GM23248 (cell line): Measurements from ENCODE around the gene FAM13B. TPM values are rescaled to one million over a fixed set of nuclear protein-coding genes. Genes with fewer than 3 reads are reported as not detected.
A peak's percentile ranks its signal among the peaks of the same experiment; 100 is the strongest.

Experiments used
- DNase-seq: peaks from one replicate; pipeline ENCODE4 v3.0.0-alpha.2; 2015
- H2AFZ ChIP-seq: fragments of 200-600 bp; sonication (generic); 2 replicates; pipeline ENCODE4 v1.6.1; 2016; ENCODE audit warnings: antibody characterized with exemption
- H3F3A ChIP-seq: fragments of 200-600 bp; sonication (generic); 2 replicates; pipeline ENCODE4 v1.6.1; 2016; ENCODE audit warnings: mild to moderate bottlenecking, antibody characterized with exemption, mixed run types; ENCODE audit not compliant: insufficient read depth
- H3K27ac ChIP-seq: fragments of 200-600 bp; sonication (generic); 2 replicates; pipeline ENCODE4 v1.5.1; 2016; ENCODE audit warnings: mild to moderate bottlenecking
- H3K27me3 ChIP-seq: fragments of 200-600 bp; sonication (generic); replicated peaks from 2 replicates; pipeline ENCODE4 v1.6.1; 2016; ENCODE audit warnings: mild to moderate bottlenecking; ENCODE audit not compliant: insufficient read depth
- H3K36me3 ChIP-seq: fragments of 200-600 bp; sonication (generic); 2 replicates; pipeline ENCODE4 v1.6.1; 2016; ENCODE audit warnings: low read depth, mild to moderate bottlenecking
- H3K4me1 ChIP-seq: fragments of 200-600 bp; sonication (generic); 2 replicates; pipeline ENCODE4 v1.6.1; 2016; ENCODE audit warnings: mild to moderate bottlenecking; ENCODE audit not compliant: insufficient read depth
- H3K4me2 ChIP-seq: fragments of 200-600 bp; sonication (generic); one replicate; pipeline ENCODE4 v1.6.1; 2016; ENCODE audit warnings: mild to moderate bottlenecking; ENCODE audit not compliant: unreplicated experiment
- H3K4me3 ChIP-seq: fragments of 200-600 bp; sonication (generic); 2 replicates; pipeline ENCODE4 v1.5.1; 2016; ENCODE audit warnings: mild to moderate bottlenecking
- H3K79me2 ChIP-seq: fragments of 200-600 bp; sonication (generic); 2 replicates; pipeline ENCODE4 v1.6.1; 2016; ENCODE audit warnings: mild to moderate bottlenecking; ENCODE audit not compliant: insufficient read depth
- H3K9ac ChIP-seq: fragments of 200-600 bp; sonication (generic); 2 replicates; pipeline ENCODE4 v1.6.1; 2016; ENCODE audit warnings: mild to moderate bottlenecking
- H3K9me2 ChIP-seq: fragments of 200-600 bp; sonication (generic); 2 replicates; pipeline ENCODE4 v1.6.1; 2016; ENCODE audit warnings: mixed run types, mild to moderate bottlenecking, moderate library complexity; ENCODE audit not compliant: insufficient read depth
- H3K9me3 ChIP-seq: fragments of 200-600 bp; sonication (generic); one replicate; pipeline ENCODE4 v1.6.1; 2017; ENCODE audit warnings: low read depth
- H4K20me1 ChIP-seq: fragments of 200-600 bp; sonication (generic); 2 replicates; pipeline ENCODE4 v1.6.0; 2016; ENCODE audit not compliant: insufficient read depth
- EZH2 ChIP-seq: fragments of 200-600 bp; sonication (generic); IDR thresholded peaks from 2 replicates; pipeline ENCODE4 v1.6.1; 2018; ENCODE audit warnings: antibody characterized with exemption, mild to moderate bottlenecking; ENCODE audit not compliant: insufficient read depth, poor library complexity, severe bottlenecking
- EZH2phosphoT487 ChIP-seq: fragments of 200-600 bp; sonication (generic); IDR thresholded peaks from 2 replicates; pipeline ENCODE4 v1.6.1; 2018; ENCODE audit warnings: antibody characterized with exemption, moderate library complexity, mild to moderate bottlenecking, low read depth; ENCODE audit not compliant: insufficient read depth
- WGBS, 2 experiments: methylation state at CpG; one replicate each; pipeline ENCODE4 v1.1.6; 2015 to 2017; ENCODE audit warnings: low lambda C conversion rate in 2 of 2, low coverage in 1 of 2; ENCODE audit errors: missing lambda C conversion rate in 2 of 2; 5-methylcytosine and 5-hydroxymethylcytosine counted together
- in situ Hi-C: fragments of 300-500 bp; cut with MboI; formaldehyde crosslinking; loops from 2 replicates; pipeline ENCODE4 v1.15.0; 2020
- polyA plus RNA-seq: library from polyadenylated mRNA; unstranded; fragments of >200 nt; fragmentation: Nextera tagmentation; extraction: Ambion mirVana; gene quantifications from 2 replicates; pipeline ENCODE4 v1.2.1, GENCODE V29; 2016
- total RNA-seq: library from RNA; depleted of rRNA; stranded (reverse); fragments of >200 nt; shearing (Covaris generic); gene quantifications from 2 replicates; pipeline ENCODE4 v1.2.3, GENCODE V29; 2014

FAM13B gene
- total and polyA plus RNA-seq, 2 experiments from 2014 or later: 15.6 to 19.0 TPM

DNA sequence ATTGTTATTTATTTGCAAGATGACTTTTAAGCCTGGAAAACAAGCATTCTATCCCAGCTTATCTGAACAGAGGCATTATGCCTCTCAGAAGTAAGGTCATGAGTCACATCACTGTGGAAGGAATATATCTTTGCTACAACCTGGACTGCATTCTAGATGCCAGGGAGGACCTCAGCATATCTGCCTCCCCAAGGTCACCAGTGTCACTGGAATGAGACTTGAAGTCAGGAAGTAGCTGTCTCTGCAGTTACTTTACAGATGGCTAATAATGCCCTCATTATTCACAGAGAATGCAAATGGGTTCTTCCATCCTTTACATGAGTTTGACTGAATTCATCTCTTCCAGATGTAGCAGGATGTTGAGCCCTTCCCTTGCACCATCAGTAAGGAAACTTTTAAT, 4.4 kb upstream of the FAM13B start:
- Histone ChIP-seq H3K36me3 (no peaks in the 10 kb centered on the region), H2AFZ (no peak overlapping the region), H3K27me3 (no peaks in the 10 kb centered on the region), H3K4me3 (no peak overlapping the region), H4K20me1 (no peaks in the 10 kb centered on the region), H3K9me3 (no peaks in the 10 kb centered on the region), H3F3A (peaks cover 7% of the 10 kb centered on the region), H3K27ac (no peak overlapping the region), H3K9me2 (no peaks in the 10 kb centered on the region), H3K9ac (no peak overlapping the region), H3K79me2 (peaks cover 1% of the 10 kb centered on the region), H3K4me1 (peaks cover 14% of the 10 kb centered on the region), H3K4me2 (no peak overlapping the region)
- DNase-seq: no peak
- in situ Hi-C loops: loop anchor here (25.0 kb wide), 1 partner anchor 400 kb away; no protein-coding TSS in a partner anchor
- TF ChIP-seq EZH2phosphoT487 (no peak), EZH2 (no peak)

- Histone ChIP-seq H3K36me3 (no peaks in the 10 kb centered on the region), H3K9me3 (no peaks in the 10 kb centered on the region), H3K4me3 (no peak overlapping the region), H3K4me1 (peaks cover 21% of the 10 kb centered on the region), H2AFZ (peak overlapping the region; percentile 73), H3K79me2 (peaks cover 15% of the 10 kb centered on the region), H3F3A (peaks cover 20% of the 10 kb centered on the region), H3K9ac (no peak overlapping the region), H3K27me3 (no peaks in the 10 kb centered on the region), H4K20me1 (peaks cover 2% of the 10 kb centered on the region; the same call in 1 of the 2 replicates), H3K4me2 (no peak overlapping the region), H3K9me2 (no peaks in the 10 kb centered on the region), H3K27ac (no peak overlapping the region)
- in situ Hi-C loops: loop anchor here (25.0 kb wide), 1 partner anchor 399 kb away; no protein-coding TSS in a partner anchor
- DNase-seq: peak; percentile 91
- WGBS, 2 experiments: 41 to 46% methylated on average over 11 of the region's 11 CpGs
- no peak for TF ChIP-seq EZH2
- no peak for TF ChIP-seq EZH2phosphoT487
Measured at GRCh38 chr5:138035605-138036537, 3.0 kb upstream of the FAM13B start.

- H3K9ac ChIP-seq: peak overlapping the region; percentile 94
- H3K4me3 ChIP-seq: peak overlapping the region; percentile 95
- peak overlapping the region; percentile 95 for H3K27ac ChIP-seq
- peaks cover 11% of the 10 kb centered on the region; the same call in 1 of the 2 replicates for H4K20me1 ChIP-seq
- peak overlapping the region; percentile 89 for H3K4me2 ChIP-seq
- WGBS, 2 experiments: 32 to 35% methylated on average over 2 of the region's 2 CpGs
- peaks cover 35% of the 10 kb centered on the region for H3K79me2 ChIP-seq
- H3K4me1 ChIP-seq: peaks cover 27% of the 10 kb centered on the region
- H3K9me2 ChIP-seq: no peaks in the 10 kb centered on the region
- no peaks in the 10 kb centered on the region for H3K36me3 ChIP-seq
- DNase-seq: peak; percentile 88
- H3K9me3 ChIP-seq: no peaks in the 10 kb centered on the region
- H2AFZ ChIP-seq: peak overlapping the region; percentile 83
- in situ Hi-C loops: loop anchor here (25.0 kb wide), 1 partner anchor 397 kb away; no protein-coding TSS in a partner anchor
- no peak for TF ChIP-seq EZH2
- TF ChIP-seq EZH2phosphoT487: no peak
- peaks cover 21% of the 10 kb centered on the region for H3F3A ChIP-seq
- H3K27me3 ChIP-seq: no peaks in the 10 kb centered on the region
Measured at GRCh38 chr5:138033907-138034306, 1.0 kb upstream of the FAM13B start.

DNA sequence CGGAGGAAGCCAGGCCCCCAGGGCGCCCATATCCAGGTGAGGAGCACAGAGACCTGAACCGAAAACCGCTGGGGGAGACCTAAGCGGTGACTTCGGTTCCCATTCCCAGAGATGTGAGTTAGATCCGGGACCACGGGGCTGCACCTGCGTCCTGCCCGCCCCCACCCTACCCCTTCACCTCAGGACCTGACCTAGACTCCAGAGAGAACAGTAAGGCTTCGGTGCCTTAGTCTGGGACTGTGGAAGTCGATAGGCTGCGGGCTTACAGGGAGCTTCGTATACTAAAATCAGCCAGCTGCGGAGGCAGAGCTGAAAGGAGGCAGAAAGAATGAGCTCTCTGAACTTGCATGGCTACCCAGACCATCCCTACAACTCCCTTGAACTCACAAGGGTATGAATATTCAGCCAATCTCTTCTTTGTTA, 518 bp upstream of the FAM13B start:
- no peaks in the 10 kb centered on the region for H3K9me2 ChIP-seq
- peaks cover 11% of the 10 kb centered on the region; the same call in 1 of the 2 replicates for H4K20me1 ChIP-seq
- H3K27me3 ChIP-seq: no peaks in the 10 kb centered on the region
- H3K9ac ChIP-seq: peak overlapping the region; percentile 94
- H3K4me2 ChIP-seq: peak overlapping the region; percentile 89
- 1 to 2% methylated on average over 15 of the region's 15 CpGs for WGBS, 2 experiments
- peak overlapping the region; percentile 95 for H3K4me3 ChIP-seq
- peak overlapping the region; percentile 95 for H3K27ac ChIP-seq
- H3F3A ChIP-seq: peaks cover 21% of the 10 kb centered on the region
- H2AFZ ChIP-seq: peak overlapping the region; percentile 83
- in situ Hi-C loops: loop anchor here (25.0 kb wide), 1 partner anchor 396 kb away; no protein-coding TSS in a partner anchor
- H3K9me3 ChIP-seq: no peaks in the 10 kb centered on the region
- peaks cover 40% of the 10 kb centered on the region for H3K79me2 ChIP-seq
- TF ChIP-seq EZH2: no peak
- no peak for TF ChIP-seq EZH2phosphoT487
- peak; percentile 54 for DNase-seq
- H3K36me3 ChIP-seq: no peaks in the 10 kb centered on the region
- H3K4me1 ChIP-seq: peaks cover 27% of the 10 kb centered on the region
